ENCODE measurements around the gene ERBB2. TPM values are rescaled to one million over a fixed set of nuclear protein-coding genes. Genes with fewer than 3 reads are reported as not detected.

Gene ERBB2
- total and polyA plus RNA-seq, 2 of the 13 experiments (the other 11 are each of a cell fraction or from before 2014, with no cell fraction given), result 57.7 to 64.1 TPM

DNA sequence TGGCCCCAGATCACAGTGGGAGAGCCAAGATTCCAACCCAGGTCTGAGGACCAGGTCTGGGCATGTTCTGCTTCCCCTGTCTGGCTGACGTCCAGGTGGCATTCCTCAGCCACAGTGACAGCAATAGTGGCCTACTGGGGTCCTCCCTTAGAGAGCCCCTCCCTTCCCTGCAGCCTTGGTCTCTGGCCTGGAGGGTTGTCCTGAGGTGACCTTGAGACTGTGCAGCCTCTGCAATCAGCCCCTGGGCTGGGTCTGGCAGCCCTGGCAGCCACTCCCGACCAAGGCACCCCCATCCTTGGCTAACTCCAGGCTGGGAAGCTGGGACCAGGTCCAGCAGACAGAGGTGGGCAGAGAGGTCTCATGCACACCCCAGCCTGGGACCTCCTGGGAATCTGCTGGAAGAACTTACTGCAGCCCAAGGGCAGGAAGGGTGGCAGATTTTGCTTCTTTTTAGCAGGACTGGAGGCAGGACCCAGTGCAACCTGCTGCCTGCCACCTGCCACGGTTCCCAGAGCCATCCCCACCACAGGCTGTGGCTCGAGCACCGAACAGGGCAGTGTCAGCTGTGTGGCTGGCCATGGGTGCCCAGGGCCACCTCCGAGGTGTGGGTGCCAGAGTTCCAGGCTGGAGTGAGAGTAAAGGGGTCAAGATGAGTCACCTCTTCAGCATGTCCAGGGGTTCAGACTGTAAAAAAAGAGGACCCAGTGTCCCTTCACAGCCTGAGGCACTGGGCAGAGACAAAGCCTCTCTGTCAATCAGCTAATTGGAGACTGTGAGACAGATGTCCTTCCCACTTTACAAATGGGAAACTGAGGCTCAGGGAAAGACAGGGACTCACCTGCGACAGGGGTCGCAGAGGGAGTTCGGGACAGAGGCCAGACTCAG is 50.5 kb downstream of the ERBB2 start (continued):
- TF ChIP-seq, protein P1, sequence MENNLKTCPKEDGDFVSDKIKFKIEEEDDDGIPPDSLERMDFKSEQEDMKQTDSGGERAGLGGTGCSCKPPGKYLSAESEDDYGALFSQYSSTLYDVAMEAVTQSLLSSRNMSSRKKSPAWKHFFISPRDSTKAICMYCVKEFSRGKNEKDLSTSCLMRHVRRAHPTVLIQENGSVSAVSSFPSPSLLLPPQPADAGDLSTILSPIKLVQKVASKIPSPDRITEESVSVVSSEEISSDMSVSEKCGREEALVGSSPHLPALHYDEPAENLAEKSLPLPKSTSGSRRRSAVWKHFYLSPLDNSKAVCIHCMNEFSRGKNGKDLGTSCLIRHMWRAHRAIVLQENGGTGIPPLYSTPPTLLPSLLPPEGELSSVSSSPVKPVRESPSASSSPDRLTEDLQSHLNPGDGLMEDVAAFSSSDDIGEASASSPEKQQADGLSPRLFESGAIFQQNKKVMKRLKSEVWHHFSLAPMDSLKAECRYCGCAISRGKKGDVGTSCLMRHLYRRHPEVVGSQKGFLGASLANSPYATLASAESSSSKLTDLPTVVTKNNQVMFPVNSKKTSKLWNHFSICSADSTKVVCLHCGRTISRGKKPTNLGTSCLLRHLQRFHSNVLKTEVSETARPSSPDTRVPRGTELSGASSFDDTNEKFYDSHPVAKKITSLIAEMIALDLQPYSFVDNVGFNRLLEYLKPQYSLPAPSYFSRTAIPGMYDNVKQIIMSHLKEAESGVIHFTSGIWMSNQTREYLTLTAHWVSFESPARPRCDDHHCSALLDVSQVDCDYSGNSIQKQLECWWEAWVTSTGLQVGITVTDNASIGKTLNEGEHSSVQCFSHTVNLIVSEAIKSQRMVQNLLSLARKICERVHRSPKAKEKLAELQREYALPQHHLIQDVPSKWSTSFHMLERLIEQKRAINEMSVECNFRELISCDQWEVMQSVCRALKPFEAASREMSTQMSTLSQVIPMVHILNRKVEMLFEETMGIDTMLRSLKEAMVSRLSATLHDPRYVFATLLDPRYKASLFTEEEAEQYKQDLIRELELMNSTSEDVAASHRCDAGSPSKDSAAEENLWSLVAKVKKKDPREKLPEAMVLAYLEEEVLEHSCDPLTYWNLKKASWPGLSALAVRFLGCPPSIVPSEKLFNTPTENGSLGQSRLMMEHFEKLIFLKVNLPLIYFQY (CRISPR knock-in tag; IDR thresholded peaks at IDR 0.05; ENCODE audit: borderline replicate concordance), result peak; percentile 74
- TF ChIP-seq KAT2B (IDR thresholded peaks at IDR 0.05; ENCODE audit: borderline replicate concordance, low read depth, low read length) (no peak), PAWR (CRISPR knock-in tag; IDR thresholded peaks at IDR 0.05; ENCODE audit: borderline replicate concordance) (no peak), ZNF850 (CRISPR knock-in tag; conservative IDR thresholded peaks at IDR 0.05) (no peak), ZNF441 (CRISPR knock-in tag; IDR thresholded peaks at IDR 0.05; ENCODE audit: borderline replicate concordance) (peak; percentile 46; the same call in 1 of the 2 replicates), THAP11 (CRISPR knock-in tag; IDR thresholded peaks at IDR 0.05) (0 out of 2 replicates have a peak, but pooled peaks have one; percentile 28), ZNF564 (CRISPR knock-in tag; IDR thresholded peaks at IDR 0.05) (no peak), ATAD3A (CRISPR knock-in tag; IDR thresholded peaks at IDR 0.05) (no peak), ZNF274 (CRISPR knock-in tag; IDR thresholded peaks at IDR 0.05) (peak; percentile 74), HOXA5 (CRISPR knock-in tag; IDR thresholded peaks at IDR 0.05) (no peak), ZNF614 (CRISPR knock-in tag; IDR thresholded peaks at IDR 0.05; ENCODE audit: borderline replicate concordance) (0 out of 2 replicates have a peak, but pooled peaks have one; percentile 12), ZNF703 (CRISPR knock-in tag; IDR thresholded peaks at IDR 0.05; ENCODE audit: borderline replicate concordance) (no peak), SP5 (CRISPR knock-in tag; IDR thresholded peaks at IDR 0.05; ENCODE audit: borderline replicate concordance, low read depth) (peak; percentile 37; the same call in 1 of the 2 replicates), PCBP1 (IDR thresholded peaks at IDR 0.05; ENCODE audit: borderline replicate concordance, low read depth, low read length) (no peak)
- TF ChIP-seq, protein P2, sequence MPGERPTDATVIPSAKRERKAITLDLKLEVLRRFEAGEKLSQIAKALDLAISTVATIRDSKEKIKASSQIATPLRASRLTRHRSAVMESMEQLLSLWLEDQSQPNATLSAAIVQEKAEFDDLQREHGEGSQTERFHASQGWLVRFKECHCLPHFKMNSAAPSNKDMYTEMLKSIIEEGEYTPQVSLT (CRISPR knock-in tag; IDR thresholded peaks at IDR 0.05; ENCODE audit: borderline replicate concordance, low read depth), result no peak
- TF ChIP-seq, protein P3, sequence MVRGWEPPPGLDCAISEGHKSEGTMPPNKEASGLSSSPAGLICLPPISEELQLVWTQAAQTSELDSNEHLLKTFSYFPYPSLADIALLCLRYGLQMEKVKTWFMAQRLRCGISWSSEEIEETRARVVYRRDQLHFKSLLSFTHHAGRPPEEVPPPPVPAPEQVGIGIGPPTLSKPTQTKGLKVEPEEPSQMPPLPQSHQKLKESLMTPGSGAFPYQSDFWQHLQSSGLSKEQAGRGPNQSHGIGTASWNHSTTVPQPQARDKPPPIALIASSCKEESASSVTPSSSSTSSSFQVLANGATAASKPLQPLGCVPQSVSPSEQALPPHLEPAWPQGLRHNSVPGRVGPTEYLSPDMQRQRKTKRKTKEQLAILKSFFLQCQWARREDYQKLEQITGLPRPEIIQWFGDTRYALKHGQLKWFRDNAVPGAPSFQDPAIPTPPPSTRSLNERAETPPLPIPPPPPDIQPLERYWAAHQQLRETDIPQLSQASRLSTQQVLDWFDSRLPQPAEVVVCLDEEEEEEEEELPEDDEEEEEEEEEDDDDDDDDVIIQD (CRISPR knock-in tag; IDR thresholded peaks at IDR 0.05; ENCODE audit: low read depth), result 0 out of 2 replicates have a peak, but pooled peaks have one; percentile 1
- TF ChIP-seq, protein P4, sequence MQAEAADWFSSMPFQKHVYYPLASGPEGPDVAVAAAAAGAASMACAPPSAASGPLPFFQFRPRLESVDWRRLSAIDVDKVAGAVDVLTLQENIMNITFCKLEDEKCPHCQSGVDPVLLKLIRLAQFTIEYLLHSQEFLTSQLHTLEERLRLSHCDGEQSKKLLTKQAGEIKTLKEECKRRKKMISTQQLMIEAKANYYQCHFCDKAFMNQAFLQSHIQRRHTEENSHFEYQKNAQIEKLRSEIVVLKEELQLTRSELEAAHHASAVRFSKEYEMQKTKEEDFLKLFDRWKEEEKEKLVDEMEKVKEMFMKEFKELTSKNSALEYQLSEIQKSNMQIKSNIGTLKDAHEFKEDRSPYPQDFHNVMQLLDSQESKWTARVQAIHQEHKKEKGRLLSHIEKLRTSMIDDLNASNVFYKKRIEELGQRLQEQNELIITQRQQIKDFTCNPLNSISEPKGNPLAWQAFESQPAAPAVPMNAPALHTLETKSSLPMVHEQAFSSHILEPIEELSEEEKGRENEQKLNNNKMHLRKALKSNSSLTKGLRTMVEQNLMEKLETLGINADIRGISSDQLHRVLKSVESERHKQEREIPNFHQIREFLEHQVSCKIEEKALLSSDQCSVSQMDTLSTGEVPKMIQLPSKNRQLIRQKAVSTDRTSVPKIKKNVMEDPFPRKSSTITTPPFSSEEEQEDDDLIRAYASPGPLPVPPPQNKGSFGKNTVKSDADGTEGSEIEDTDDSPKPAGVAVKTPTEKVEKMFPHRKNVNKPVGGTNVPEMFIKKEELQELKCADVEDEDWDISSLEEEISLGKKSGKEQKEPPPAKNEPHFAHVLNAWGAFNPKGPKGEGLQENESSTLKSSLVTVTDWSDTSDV (CRISPR knock-in tag; IDR thresholded peaks at IDR 0.05), result peak; percentile 58; the same call in 1 of the 2 replicates
- TF ChIP-seq, protein P5, sequence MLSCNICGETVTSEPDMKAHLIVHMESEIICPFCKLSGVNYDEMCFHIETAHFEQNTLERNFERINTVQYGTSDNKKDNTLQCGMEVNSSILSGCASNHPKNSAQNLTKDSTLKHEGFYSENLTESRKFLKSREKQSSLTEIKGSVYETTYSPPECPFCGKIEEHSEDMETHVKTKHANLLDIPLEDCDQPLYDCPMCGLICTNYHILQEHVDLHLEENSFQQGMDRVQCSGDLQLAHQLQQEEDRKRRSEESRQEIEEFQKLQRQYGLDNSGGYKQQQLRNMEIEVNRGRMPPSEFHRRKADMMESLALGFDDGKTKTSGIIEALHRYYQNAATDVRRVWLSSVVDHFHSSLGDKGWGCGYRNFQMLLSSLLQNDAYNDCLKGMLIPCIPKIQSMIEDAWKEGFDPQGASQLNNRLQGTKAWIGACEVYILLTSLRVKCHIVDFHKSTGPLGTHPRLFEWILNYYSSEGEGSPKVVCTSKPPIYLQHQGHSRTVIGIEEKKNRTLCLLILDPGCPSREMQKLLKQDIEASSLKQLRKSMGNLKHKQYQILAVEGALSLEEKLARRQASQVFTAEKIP (CRISPR knock-in tag; IDR thresholded peaks at IDR 0.05; ENCODE audit: borderline replicate concordance), result no peak
